HG03060 (cell line): ENCODE measurements around the gene HIGD1A.

ENCODE experiments used
- ATAC-seq: cut with Tn5 transposase; IDR thresholded peaks from one replicate; pipeline ENCODE4 v1.9.1; 2021; ENCODE audit warnings: low read depth, moderate number of reproducible peaks; ENCODE audit not compliant: unreplicated experiment

HIGD1A gene

DNA sequence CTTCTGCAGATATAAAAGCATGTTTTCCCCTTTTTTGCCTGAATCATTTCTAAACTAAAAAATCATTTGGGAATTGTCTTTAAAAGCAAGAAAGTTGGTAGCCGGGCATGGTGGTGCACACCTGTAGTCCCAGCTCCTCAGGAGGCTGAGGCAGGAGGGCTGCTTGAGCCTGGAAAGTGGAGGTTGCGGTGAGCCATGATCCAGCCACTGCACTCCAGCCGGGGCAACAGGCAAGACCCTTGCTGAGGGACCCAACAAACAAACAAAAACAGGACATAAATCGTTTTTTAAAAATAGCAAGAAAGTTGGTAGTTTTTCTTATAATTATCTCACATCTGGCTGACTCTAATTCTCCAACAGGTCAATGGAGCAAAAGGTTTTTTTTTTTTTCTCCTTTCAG lies 2.5 kb downstream of the HIGD1A start:
- ATAC-seq: no peak

GRCh38 chr3:42801048-42801620 lies 3.2 kb downstream of the HIGD1A start:
- no peak for ATAC-seq

GRCh38 chr3:42800251-42800650 lies 4.0 kb downstream of the HIGD1A start:
- no peak for ATAC-seq

GRCh38 chr3:42799376-42799775 lies 4.9 kb downstream of the HIGD1A start:
- no peak for ATAC-seq

DNA sequence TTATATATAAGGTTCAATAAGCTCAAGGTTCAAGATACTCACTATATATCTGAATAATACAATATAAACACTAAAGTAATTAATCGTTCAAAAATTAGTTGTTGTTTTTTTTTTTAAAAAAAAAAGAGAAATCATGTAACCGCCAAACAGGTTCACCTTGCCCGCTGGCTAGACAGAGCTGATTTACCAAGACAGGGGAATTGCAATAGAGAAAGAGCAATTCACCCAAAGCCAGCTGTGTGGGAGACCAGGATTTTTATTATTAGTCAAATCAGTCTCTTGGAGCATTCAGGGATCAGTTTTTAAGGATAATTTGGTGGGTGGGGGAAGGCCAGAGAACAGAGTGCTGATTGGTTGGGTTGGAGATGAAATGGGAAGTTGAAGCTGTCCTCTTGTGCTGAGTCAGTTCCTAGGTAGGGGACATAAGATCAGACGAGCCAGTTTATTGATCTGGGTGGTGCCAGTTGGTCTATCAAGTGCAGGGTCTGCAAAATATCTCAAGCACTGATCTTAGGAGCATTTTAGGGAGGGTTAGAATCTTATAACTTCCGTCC lies 7.9 kb downstream of the HIGD1A start:
- no peak for ATAC-seq

DNA sequence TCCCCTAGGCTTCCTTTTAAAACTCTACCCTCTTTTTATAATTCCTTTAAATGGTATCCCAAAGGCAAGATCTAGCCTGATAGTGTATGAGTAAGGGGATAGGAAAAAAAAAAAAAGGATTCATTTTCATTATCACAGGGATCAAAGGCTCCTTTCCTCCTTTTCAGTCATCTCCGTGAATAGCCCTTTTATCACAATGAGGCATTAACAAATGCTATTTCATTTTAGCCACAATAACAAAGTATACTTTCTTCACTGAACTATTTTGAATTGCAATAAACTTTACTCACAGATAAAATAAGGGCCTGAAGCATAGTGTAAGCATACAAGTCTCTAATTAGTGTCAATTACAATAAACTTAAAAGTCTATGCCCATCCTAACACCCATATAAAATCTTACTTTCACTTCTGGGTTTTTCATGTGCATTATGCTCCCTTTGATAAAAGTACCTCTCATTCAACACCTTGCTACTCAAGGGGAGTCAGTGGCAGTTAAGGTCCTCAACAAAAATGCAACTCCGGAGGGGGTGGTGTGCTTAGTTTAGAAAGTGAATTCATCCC lies 8.6 kb downstream of the HIGD1A start:
- no peak for ATAC-seq

- no peak for ATAC-seq
Measured at GRCh38 chr3:42790714-42791229, 13.5 kb downstream of the HIGD1A start.

GRCh38 chr3:42786631-42787030 lies 17.7 kb downstream of the HIGD1A start:
- ATAC-seq: no peak

GRCh38 chr3:42786212-42786611 lies 18.1 kb downstream of the HIGD1A start:
- ATAC-seq: no peak

DNA sequence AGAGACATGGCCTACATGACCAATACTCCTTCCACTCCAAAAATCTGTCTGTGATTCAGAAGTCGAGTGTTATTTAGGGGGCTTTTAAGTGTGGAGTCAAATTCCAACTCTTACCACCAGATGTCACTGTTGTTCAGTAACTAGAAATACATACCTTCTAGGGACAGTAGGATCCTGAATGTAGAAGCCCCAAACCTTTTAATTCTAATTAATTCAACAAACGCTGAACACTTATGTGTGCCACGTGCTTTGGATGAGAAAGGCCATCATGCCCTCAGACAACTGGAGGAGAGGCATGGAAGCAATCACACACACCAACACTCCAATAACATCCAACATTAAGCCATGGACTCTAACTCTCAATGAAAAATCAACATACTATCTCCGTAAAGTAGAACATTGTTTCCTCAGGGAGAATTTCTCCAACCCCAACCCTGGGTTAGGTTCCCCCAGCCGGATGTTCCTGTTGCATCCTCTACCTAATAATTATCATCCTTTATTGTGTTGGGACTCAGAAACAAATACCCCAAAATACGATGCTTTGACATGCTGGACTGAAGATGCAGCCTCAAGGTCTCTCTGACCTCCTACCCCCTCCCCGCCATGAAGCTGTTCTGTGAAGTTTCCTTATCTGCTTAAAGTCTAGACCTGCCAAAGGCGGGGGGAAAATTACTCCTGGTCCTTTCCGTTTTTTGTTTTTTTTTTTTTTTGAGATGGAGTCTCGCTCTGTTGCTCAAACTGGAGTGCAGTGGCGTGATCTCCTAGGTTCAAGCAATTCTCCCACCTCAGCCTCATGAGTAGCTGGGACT lies 23.2 kb downstream of the HIGD1A start:
- no peak for ATAC-seq

DNA sequence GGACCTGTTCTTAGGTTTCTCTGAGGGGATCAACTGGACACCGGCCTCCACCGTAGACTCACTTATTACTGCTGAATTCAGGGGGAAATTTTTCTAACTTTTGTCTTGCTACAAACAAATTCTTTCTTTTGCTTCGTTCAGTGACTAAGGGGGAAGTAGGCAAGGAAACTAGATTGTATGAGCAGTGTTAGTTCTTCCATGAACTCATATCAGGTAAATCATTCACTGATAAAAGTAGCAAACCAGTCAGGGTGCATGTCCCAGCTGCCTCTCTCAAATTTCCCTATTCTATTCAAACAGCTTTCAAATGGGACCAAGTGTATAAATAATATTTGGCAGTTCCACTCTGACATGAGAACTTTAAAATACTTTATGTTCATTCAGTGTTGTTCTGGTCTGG lies 23.9 kb downstream of the HIGD1A start:
- no peak for ATAC-seq

DNA sequence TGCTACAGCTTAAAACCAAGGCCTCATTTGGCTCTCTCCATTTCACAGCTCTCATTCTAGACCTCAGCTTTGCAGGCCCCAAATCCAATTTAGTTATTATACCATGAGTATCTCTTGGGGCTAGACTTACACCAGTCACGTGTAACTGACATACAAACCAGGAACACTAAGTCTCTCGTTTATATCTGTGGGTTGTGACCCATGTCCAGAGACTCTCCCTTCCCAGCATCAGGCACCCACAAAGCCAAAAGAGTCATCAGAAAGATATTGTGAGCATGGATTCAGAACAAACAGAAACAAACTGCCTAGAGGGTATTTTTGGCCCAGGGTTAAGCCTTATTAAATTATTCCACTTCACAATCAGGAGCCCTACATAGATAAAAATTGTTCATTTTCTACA lies 25.6 kb downstream of the HIGD1A start:
- ATAC-seq: no peak

GRCh38 chr3:42773409-42773751 lies 30.9 kb downstream of the HIGD1A start:
- peak; percentile 10 for ATAC-seq

DNA sequence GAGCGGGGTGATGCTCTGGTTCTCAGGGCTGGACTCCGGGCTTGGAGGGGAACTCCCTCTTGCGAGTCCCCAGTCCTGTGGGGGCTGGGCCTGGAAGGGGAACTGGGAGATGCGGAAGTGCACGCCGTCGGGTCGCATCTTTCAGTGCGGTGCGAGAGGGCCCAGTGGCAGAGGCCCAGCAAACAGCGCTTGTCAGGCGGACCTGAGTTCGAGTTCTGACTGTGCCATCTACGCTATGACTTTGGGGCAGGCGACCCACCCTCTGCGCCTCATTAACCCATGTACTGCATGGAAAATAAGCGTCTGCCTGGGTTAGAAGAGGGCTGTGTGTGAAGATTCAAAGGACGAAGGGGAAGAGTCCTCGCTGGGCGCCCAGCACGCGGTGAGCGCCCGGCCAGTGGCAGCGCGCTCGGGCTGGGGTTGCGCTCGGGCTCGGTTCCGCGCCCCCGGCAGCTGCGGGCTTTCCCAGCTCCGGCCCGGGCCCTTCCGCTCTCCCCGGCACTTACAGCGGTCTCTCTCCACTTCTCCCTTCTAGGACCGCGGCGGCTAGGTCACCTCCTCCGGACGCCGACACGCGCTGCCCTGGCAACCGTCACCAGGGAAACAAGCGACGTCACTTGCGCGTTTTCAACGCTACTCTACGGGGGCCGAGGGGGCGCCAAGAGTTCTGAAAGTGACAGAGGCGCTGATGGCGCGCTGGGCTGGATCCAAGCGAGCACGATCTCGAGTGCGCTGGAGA lies 31.5 kb downstream of the HIGD1A start, which contains the start of gene CCDC13:
Gene CCDC13, minus strand, starts transcription at position 584 of the 739 bp plus-strand sequence. CDS start 14,908 bp downstream, outside the sequence.
- ATAC-seq: peak; percentile 83

DNA sequence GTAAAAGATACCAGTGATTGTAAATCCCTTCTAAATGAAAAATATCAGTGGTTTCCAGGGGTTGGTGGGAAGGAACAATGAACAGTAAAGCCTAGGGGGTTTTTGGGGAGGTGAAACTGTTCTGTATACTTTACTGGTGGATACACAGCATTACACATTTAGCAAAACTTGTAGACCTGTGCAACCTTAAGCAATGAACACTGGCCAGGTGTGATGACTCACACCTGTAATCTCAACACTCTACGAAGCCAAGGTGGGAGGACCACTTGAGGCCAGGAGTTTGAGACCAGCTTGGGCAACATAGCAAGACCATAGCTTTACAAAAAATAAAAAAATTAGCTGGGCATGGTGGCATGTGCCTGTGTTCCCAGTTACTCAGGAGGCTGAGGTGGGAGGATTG lies 33.0 kb downstream of the HIGD1A start:
- no peak for ATAC-seq

DNA sequence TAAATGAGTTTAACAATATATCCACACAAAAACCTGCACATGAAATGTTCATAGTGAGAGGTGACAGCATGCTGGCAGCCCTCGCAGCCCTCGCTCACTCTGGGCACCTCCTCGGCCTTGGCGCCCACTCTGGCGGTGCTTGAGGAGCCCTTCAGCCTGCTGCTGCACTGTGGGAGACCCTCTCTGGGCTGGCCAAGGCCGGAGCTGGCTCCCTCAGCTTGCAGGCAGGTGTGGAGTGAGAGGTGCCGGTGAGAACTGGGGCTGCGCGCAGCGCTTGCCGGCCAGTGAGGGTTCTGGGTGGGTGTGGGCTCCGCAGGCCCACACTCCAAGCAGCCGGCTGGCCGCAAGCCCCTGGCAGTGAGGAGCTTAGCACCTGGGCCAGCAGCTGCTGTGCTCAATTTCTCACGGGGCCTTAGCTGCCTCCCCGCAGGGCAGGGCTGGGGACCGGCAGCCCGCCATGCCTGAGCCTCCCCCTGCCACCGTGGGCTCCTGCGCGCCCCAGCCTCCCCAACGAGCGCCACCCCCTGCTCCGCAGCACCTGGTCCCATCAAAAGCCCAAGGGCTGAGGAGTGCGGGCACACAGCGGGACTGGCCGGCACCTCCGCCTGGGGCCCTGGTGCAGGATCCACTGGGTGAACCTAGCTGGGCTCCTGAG lies 34.7 kb downstream of the HIGD1A start:
- ATAC-seq: no peak

GRCh38 chr3:42764561-42765295 lies 39.6 kb downstream of the HIGD1A start:
- ATAC-seq: no peak

DNA sequence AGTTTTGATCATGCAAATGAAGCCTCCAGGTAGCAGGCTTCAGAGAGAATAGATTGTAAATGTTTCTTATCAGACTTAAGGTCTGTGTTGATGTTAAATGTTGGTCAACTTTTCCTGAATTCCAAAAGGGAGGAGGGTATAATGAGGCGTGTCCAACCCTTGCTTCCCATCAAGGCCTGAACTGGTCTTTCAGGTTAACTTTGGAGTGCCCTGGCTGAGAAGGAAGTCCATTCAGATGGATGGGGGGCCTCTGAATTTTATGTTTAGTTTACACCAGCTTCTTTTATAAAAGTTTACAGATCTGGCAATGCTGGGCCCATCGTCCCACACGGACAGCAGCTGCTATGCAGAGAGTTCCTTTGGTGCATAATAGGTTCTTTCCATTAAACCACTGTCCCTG lies 40.2 kb downstream of the HIGD1A start:
- ATAC-seq: no peak

GRCh38 chr3:42763021-42763420 lies 41.3 kb downstream of the HIGD1A start:
- no peak for ATAC-seq
